ENCODE data around the gene MAN1C1. TPM values are rescaled to one million over a fixed set of nuclear protein-coding genes. Genes with fewer than 3 reads are reported as not detected.

The MAN1C1 gene
- total RNA-seq, 1 donor from 2014 or later: 5.4 TPM

DNA sequence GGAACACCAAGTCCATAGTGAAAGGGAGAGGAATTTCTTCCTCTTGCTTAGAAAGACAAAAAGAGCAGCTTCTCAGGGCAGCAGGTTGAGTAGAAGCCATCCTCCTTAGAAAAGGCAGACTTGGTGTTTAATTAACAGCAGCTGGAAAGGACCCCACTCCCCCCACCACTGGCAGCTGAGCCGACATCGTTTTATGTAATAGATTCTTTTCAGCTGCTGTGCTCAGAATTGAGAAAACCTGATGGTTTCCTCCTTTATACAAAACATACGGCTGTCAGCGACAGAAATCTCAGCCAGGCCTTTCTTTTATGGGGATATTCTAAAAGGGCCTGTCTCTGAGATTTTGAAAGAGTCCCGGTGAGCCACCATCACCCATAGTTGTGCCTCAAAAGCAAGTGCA is 49.9 kb downstream of the MAN1C1 start:
- DNase-seq: no peak
- TF ChIP-seq, protein P1, sequence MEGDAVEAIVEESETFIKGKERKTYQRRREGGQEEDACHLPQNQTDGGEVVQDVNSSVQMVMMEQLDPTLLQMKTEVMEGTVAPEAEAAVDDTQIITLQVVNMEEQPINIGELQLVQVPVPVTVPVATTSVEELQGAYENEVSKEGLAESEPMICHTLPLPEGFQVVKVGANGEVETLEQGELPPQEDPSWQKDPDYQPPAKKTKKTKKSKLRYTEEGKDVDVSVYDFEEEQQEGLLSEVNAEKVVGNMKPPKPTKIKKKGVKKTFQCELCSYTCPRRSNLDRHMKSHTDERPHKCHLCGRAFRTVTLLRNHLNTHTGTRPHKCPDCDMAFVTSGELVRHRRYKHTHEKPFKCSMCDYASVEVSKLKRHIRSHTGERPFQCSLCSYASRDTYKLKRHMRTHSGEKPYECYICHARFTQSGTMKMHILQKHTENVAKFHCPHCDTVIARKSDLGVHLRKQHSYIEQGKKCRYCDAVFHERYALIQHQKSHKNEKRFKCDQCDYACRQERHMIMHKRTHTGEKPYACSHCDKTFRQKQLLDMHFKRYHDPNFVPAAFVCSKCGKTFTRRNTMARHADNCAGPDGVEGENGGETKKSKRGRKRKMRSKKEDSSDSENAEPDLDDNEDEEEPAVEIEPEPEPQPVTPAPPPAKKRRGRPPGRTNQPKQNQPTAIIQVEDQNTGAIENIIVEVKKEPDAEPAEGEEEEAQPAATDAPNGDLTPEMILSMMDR (IDR thresholded peaks at IDR 0.05; ENCODE audit: partially characterized antibody, unreplicated experiment): no peak
- H3K36me3 Mint-ChIP-seq (ENCODE audit: unreplicated experiment): no peaks in the 10 kb centered on the region
- H3K4me1 Mint-ChIP-seq (ENCODE audit: low read depth, unreplicated experiment): peaks cover 3% of the 10 kb centered on the region
- no peak overlapping the region for H3K4me3 Mint-ChIP-seq (ENCODE audit: unreplicated experiment)
- no peak overlapping the region for H3K27ac Mint-ChIP-seq (ENCODE audit: unreplicated experiment)
- H3K27me3 Mint-ChIP-seq (ENCODE audit: unreplicated experiment): peaks cover 3% of the 10 kb centered on the region
- H3K9me3 Mint-ChIP-seq (ENCODE audit: unreplicated experiment): no peaks in the 10 kb centered on the region

DNA sequence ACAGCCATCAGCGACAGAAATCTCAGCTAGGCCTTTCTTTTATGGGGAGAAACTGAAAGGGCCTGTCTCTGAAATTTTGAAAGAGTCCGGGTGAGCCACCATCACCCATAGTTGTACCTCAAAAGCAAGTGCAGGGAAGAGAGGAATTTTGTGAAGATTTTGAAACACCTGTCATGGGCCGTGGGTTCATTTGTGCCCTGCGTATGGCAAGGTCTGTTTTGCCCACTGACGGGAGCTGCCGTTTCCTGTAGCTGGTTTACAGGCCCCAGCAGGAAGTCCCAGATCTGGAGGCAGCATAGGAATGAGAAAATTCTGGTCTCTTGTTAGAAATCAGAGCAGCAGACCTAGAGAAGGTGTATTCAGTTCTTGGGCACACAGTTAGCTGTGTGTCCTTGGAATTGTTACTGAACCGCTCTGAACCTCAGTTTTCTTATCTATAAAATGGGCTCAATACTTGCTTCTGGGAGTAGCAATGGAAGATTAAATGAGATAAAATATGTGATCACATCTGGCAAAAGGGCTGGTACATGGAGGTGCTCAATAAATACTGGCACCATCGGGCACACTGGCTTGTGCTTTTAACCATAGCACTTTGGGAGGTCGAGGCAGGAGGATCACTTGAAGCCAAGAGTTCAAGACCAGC is 52.5 kb downstream of the MAN1C1 start:
- Mint-ChIP-seq H3K4me1 (ENCODE audit: low read depth, unreplicated experiment) (peaks cover 3% of the 10 kb centered on the region), H3K9me3 (ENCODE audit: unreplicated experiment) (no peaks in the 10 kb centered on the region), H3K36me3 (ENCODE audit: unreplicated experiment) (no peaks in the 10 kb centered on the region), H3K27me3 (ENCODE audit: unreplicated experiment) (no peaks in the 10 kb centered on the region), H3K4me3 (ENCODE audit: unreplicated experiment) (no peak overlapping the region), H3K27ac (ENCODE audit: unreplicated experiment) (no peak overlapping the region)
- DNase-seq: no peak
- TF ChIP-seq, protein P1 (IDR thresholded peaks at IDR 0.05; ENCODE audit: partially characterized antibody, unreplicated experiment): no peak

DNA sequence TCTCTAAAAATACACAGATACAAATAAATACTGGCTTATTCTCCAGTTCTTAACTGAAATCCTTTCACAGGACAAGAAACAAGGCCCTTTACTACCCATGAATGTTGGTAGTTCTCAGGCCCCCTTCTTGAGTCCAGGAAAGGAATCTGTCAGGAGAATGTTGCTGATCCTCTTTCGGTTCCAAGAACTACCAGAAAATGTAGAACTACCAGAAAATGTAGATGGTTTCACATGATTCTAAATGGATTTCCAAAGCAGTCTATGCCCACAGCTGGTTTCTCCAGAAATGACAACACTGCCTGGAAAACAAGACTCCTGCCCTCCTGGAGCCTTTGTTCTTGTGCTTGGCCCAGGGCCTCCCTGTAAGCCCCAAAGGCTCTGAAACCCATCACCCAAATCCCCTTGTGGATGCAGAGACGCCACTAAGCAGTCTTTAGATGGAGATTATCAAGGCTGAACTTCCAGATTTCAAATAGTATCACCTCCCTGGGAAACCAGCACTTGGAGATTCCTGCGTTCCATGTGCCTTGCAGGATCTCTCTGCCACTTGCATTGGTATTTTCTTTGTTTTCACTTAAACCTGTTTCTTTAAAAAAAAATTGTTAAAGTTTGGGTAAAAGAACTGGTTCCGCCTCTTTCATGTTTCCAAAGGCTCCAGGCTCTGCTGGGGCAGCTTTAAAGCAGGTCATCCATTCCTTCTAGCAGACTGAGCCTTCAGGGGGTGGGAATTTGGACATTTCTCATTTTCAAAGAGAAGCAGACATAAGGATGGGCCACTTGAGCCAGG is 53.4 kb downstream of the MAN1C1 start:
- H3K27ac Mint-ChIP-seq (ENCODE audit: unreplicated experiment): no peak overlapping the region

GRCh38 chr1:25671929-25672328 is 55.3 kb downstream of the MAN1C1 start:
- Mint-ChIP-seq H3K4me3 (ENCODE audit: unreplicated experiment) (no peak overlapping the region), H3K4me1 (ENCODE audit: low read depth, unreplicated experiment) (peaks cover 3% of the 10 kb centered on the region), H3K9me3 (ENCODE audit: unreplicated experiment) (peaks cover 1% of the 10 kb centered on the region), H3K27ac (ENCODE audit: unreplicated experiment) (no peak overlapping the region), H3K36me3 (ENCODE audit: unreplicated experiment) (no peaks in the 10 kb centered on the region), H3K27me3 (ENCODE audit: unreplicated experiment) (no peaks in the 10 kb centered on the region)
- TF ChIP-seq, protein P1 (IDR thresholded peaks at IDR 0.05; ENCODE audit: partially characterized antibody, unreplicated experiment): no peak
- DNase-seq: no peak

More for the DNA sequence above, 53.4 kb downstream of the MAN1C1 start:
- Mint-ChIP-seq H3K4me3 (ENCODE audit: unreplicated experiment) (no peak overlapping the region), H3K9me3 (ENCODE audit: unreplicated experiment) (peaks cover 1% of the 10 kb centered on the region), H3K27me3 (ENCODE audit: unreplicated experiment) (no peaks in the 10 kb centered on the region), H3K36me3 (ENCODE audit: unreplicated experiment) (no peaks in the 10 kb centered on the region), H3K4me1 (ENCODE audit: low read depth, unreplicated experiment) (peaks cover 3% of the 10 kb centered on the region)
- TF ChIP-seq, protein P1 (IDR thresholded peaks at IDR 0.05; ENCODE audit: partially characterized antibody, unreplicated experiment): no peak
- DNase-seq: no peak
